Dendritic cell treated with granulocyte-macrophage colony-stimulating factor and Interleukin-4, amounts not matched to agents 40 ng/mL and 50 ng/mL, for 4 days (primary cell): ENCODE results near the gene ZNF442.
"Not testable (repeated sequence)": the region's sequence is repeated elsewhere in the genome, so short reads cannot be mapped to it uniquely, and the experiment has no call there.

Experiments
- H3K27ac Mint-ChIP-seq: one replicate; pipeline ENCODE4 v1.8.0; 2022; ENCODE audit warnings: mild to moderate bottlenecking, mixed read lengths
- H3K27me3 Mint-ChIP-seq: one replicate; pipeline ENCODE4 v1.8.0; 2022; ENCODE audit warnings: mild to moderate bottlenecking, mixed read lengths
- H3K36me3 Mint-ChIP-seq: one replicate; pipeline ENCODE4 v1.8.0; 2022; ENCODE audit warnings: low read depth, mixed read lengths
- H3K4me1 Mint-ChIP-seq: one replicate; pipeline ENCODE4 v1.8.0; 2022; ENCODE audit warnings: low read depth, mixed read lengths
- H3K4me3 Mint-ChIP-seq: one replicate; pipeline ENCODE4 v1.8.0; 2022; ENCODE audit warnings: mild to moderate bottlenecking, moderate library complexity, mixed read lengths
- H3K9me3 Mint-ChIP-seq: one replicate; pipeline ENCODE4 v1.8.0; 2022; ENCODE audit warnings: mixed read lengths
- intact Hi-C: fragments of 100-400 bp; cut with micrococcal nuclease; formaldehyde crosslinking; loops from one replicate; pipeline ENCODE4 v1.15.0; 2022

The ZNF442 gene

GRCh38 chr19:12365236-12366162 lies at the start of gene ZNF442:
ZNF442 (minus strand) TSS chr19:12365683; CDS start chr19:12363631, 2,052 bp downstream.
- peak within 1 kb of the TSS; percentile 96 for H3K4me3 Mint-ChIP-seq

GRCh38 chr19:12411893-12412292 lies 46.4 kb upstream of the ZNF442 start:
- Mint-ChIP-seq H3K4me3 (no peak overlapping the region), H3K27ac (no peak overlapping the region), H3K36me3 (no peaks in the 10 kb centered on the region), H3K9me3 (peaks cover 72% of the 10 kb centered on the region), H3K27me3 (no peaks in the 10 kb centered on the region), H3K4me1 (no peaks in the 10 kb centered on the region)
- intact Hi-C loops = no loop called here

More at GRCh38 chr19:12365236-12366162, at the start of gene ZNF442:
- intact Hi-C loops = loop anchor here (1.0 to 2.0 kb wide), 3 partner anchors 32 to 71 kb away; partner anchors contain the start of genes ZNF44, ZNF563 and ZNF799
- Mint-ChIP-seq H3K27ac (peak within 1 kb of the TSS; percentile 91), H3K9me3 (peaks cover 31% of the 10 kb centered on the region), H3K36me3 (peaks cover 16% of the 10 kb centered on the region), H3K27me3 (peaks cover 14% of the 10 kb centered on the region), H3K4me1 (peaks cover 32% of the 10 kb centered on the region)

- peaks cover 2% of the 10 kb centered on the region for H3K27me3 Mint-ChIP-seq
- H3K36me3 Mint-ChIP-seq = peaks cover 27% of the 10 kb centered on the region
- H3K4me1 Mint-ChIP-seq = peaks cover 11% of the 10 kb centered on the region
- peaks cover 15% of the 10 kb centered on the region for H3K9me3 Mint-ChIP-seq
- intact Hi-C loops = loop anchor here (2.0 kb wide), 2 partner anchors 36 to 68 kb away; partner anchors contain the start of genes ZNF442 and ZNF563
- peak within 1 kb of the TSS; percentile 94 for H3K4me3 Mint-ChIP-seq
- H3K27ac Mint-ChIP-seq = peak within 1 kb of the TSS; percentile 94
Observed at GRCh38 chr19:12400633-12401502, 35.4 kb upstream of the ZNF442 start, which contains the start of gene ZNF799. ZNF799 (minus strand) TSS chr19:12401271; CDS start chr19:12401070, 201 bp downstream.

- peaks cover 35% of the 10 kb centered on the region for H3K36me3 Mint-ChIP-seq
- peak overlapping the region; percentile 94 for H3K27ac Mint-ChIP-seq
- not testable (repeated sequence) for H3K27me3 Mint-ChIP-seq
- H3K4me1 Mint-ChIP-seq = peaks cover 11% of the 10 kb centered on the region
- peaks cover 23% of the 10 kb centered on the region for H3K9me3 Mint-ChIP-seq
- peak overlapping the region; percentile 94 for H3K4me3 Mint-ChIP-seq
- intact Hi-C loops = loop anchor here (2.0 kb wide), 2 partner anchors 35 to 67 kb away; partner anchors contain the start of genes ZNF442 and ZNF563
Observed at GRCh38 chr19:12399901-12400632, 34.6 kb upstream of the ZNF442 start.

GRCh38 chr19:12391148-12391547 lies 25.7 kb upstream of the ZNF442 start:
- H3K27me3 Mint-ChIP-seq, intact Hi-C loops, H3K4me1 Mint-ChIP-seq, H3K4me3 Mint-ChIP-seq, H3K27ac Mint-ChIP-seq: not testable (repeated sequence)
- H3K36me3 Mint-ChIP-seq = peaks cover 84% of the 10 kb centered on the region
- H3K9me3 Mint-ChIP-seq = peaks cover 78% of the 10 kb centered on the region

- Mint-ChIP-seq H3K36me3 (peaks cover 62% of the 10 kb centered on the region), H3K9me3 (peaks cover 76% of the 10 kb centered on the region)
- H3K4me3 Mint-ChIP-seq, intact Hi-C loops, H3K27me3 Mint-ChIP-seq, H3K27ac Mint-ChIP-seq, H3K4me1 Mint-ChIP-seq: not testable (repeated sequence)
Observed at GRCh38 chr19:12386365-12386764, 20.9 kb upstream of the ZNF442 start.

GRCh38 chr19:12380444-12380737 lies 14.9 kb upstream of the ZNF442 start:
- Mint-ChIP-seq H3K4me3 (no peak overlapping the region), H3K36me3 (peaks cover 41% of the 10 kb centered on the region), H3K9me3 (peaks cover 84% of the 10 kb centered on the region), H3K27ac (no peak overlapping the region), H3K4me1 (no peaks in the 10 kb centered on the region), H3K27me3 (no peaks in the 10 kb centered on the region)
- intact Hi-C loops = no loop called here

GRCh38 chr19:12379732-12380443 lies 14.4 kb upstream of the ZNF442 start:
- no peak overlapping the region for H3K4me3 Mint-ChIP-seq
- no peak overlapping the region for H3K27ac Mint-ChIP-seq
- intact Hi-C loops = no loop called here
- H3K27me3 Mint-ChIP-seq = no peaks in the 10 kb centered on the region
- H3K4me1 Mint-ChIP-seq = no peaks in the 10 kb centered on the region
- peaks cover 41% of the 10 kb centered on the region for H3K36me3 Mint-ChIP-seq
- H3K9me3 Mint-ChIP-seq = peaks cover 89% of the 10 kb centered on the region

- Mint-ChIP-seq H3K4me3 (no peak overlapping the region), H3K27ac (no peak overlapping the region), H3K4me1 (peaks cover 2% of the 10 kb centered on the region), H3K27me3 (no peaks in the 10 kb centered on the region), H3K9me3 (peaks cover 55% of the 10 kb centered on the region), H3K36me3 (no peaks in the 10 kb centered on the region)
- intact Hi-C loops = no loop called here
Observed at GRCh38 chr19:12374026-12374425, 8.5 kb upstream of the ZNF442 start.

- Mint-ChIP-seq H3K36me3 (peaks cover 16% of the 10 kb centered on the region), H3K27ac (peak overlapping the region; percentile 91), H3K9me3 (peaks cover 34% of the 10 kb centered on the region), H3K4me3 (peak overlapping the region; percentile 96), H3K27me3 (peaks cover 14% of the 10 kb centered on the region), H3K4me1 (peaks cover 32% of the 10 kb centered on the region)
- intact Hi-C loops = loop anchor here (1.0 to 2.0 kb wide), 3 partner anchors 31 to 70 kb away; partner anchors contain the start of genes ZNF44, ZNF563 and ZNF799
Observed at GRCh38 chr19:12364391-12365235, 870 bp downstream of the ZNF442 start.

- H3K9me3 Mint-ChIP-seq = peaks cover 49% of the 10 kb centered on the region
- intact Hi-C loops, H3K4me3 Mint-ChIP-seq, H3K27ac Mint-ChIP-seq: not testable (repeated sequence)
- peaks cover 23% of the 10 kb centered on the region for H3K4me1 Mint-ChIP-seq
- H3K36me3 Mint-ChIP-seq = peaks cover 16% of the 10 kb centered on the region
- H3K27me3 Mint-ChIP-seq = peaks cover 14% of the 10 kb centered on the region
Observed at GRCh38 chr19:12362236-12362635, 3.2 kb downstream of the ZNF442 start.

- H3K27ac Mint-ChIP-seq = no peak overlapping the region
- intact Hi-C loops = no loop called here
- no peaks in the 10 kb centered on the region for H3K27me3 Mint-ChIP-seq
- peaks cover 88% of the 10 kb centered on the region for H3K9me3 Mint-ChIP-seq
- H3K36me3 Mint-ChIP-seq = peaks cover 21% of the 10 kb centered on the region
- no peak overlapping the region for H3K4me3 Mint-ChIP-seq
- no peaks in the 10 kb centered on the region for H3K4me1 Mint-ChIP-seq
Observed at GRCh38 chr19:12353375-12353774, 12.1 kb downstream of the ZNF442 start.
